GM19238 (cell line): ENCODE measurements around the gene AHCYL2.
"Not testable (repeated sequence)": the region's sequence is repeated elsewhere in the genome, so short reads cannot be mapped to it uniquely, and the experiment has no call there.

Experiments
- DNase-seq: peaks from one replicate; pipeline ENCODE4 v3.0.0; 2011; ENCODE audit warnings: low spot score; ENCODE audit not compliant: insufficient read length

Gene AHCYL2

GRCh38 chr7:129383542-129384132 lies 158.8 kb downstream of the AHCYL2 start:
- no peak for DNase-seq

- DNase-seq = no peak
These were observed 160.3 kb downstream of the AHCYL2 start for GRCh38 chr7:129385116-129385515.

- no peak for DNase-seq
These were observed 160.8 kb downstream of the AHCYL2 start for GRCh38 chr7:129385598-129385997.

GRCh38 chr7:129386506-129386905 lies 161.7 kb downstream of the AHCYL2 start:
- DNase-seq = no peak

- DNase-seq = no peak
These were observed 162.7 kb downstream of the AHCYL2 start for GRCh38 chr7:129387537-129387936.

- DNase-seq = no peak
These were observed 163.7 kb downstream of the AHCYL2 start for GRCh38 chr7:129388333-129389098.

GRCh38 chr7:129389829-129390228 lies 165.0 kb downstream of the AHCYL2 start:
- DNase-seq = no peak

- no peak for DNase-seq
These were observed 165.5 kb downstream of the AHCYL2 start for GRCh38 chr7:129390314-129390713.

GRCh38 chr7:129391546-129392171 lies 166.8 kb downstream of the AHCYL2 start:
- DNase-seq = no peak

GRCh38 chr7:129393255-129393654 lies 168.4 kb downstream of the AHCYL2 start:
- DNase-seq = no peak

- DNase-seq = no peak
These were observed 169.3 kb downstream of the AHCYL2 start for GRCh38 chr7:129394101-129394500.

- no peak for DNase-seq
These were observed 170.4 kb downstream of the AHCYL2 start for GRCh38 chr7:129394982-129395914.

GRCh38 chr7:129401228-129401966 lies 176.6 kb downstream of the AHCYL2 start:
- no peak for DNase-seq

- DNase-seq = no peak
These were observed 177.4 kb downstream of the AHCYL2 start for GRCh38 chr7:129401967-129402860.

GRCh38 chr7:129405527-129405926 lies 180.7 kb downstream of the AHCYL2 start:
- DNase-seq = no peak

GRCh38 chr7:129410238-129410637 lies 185.4 kb downstream of the AHCYL2 start:
- DNase-seq = not testable (repeated sequence)

- DNase-seq = no peak
These were observed 187.7 kb downstream of the AHCYL2 start for GRCh38 chr7:129412501-129412900.

GRCh38 chr7:129417073-129417472 lies 192.2 kb downstream of the AHCYL2 start:
- no peak for DNase-seq

GRCh38 chr7:129421717-129422250 lies 197.0 kb downstream of the AHCYL2 start:
- no peak for DNase-seq

- DNase-seq = no peak
These were observed 197.9 kb downstream of the AHCYL2 start for GRCh38 chr7:129422727-129423126.
